Epithelial cell of proximal tubule (primary cell): ENCODE measurements around the gene NOXO1. TPM values are rescaled to one million over a fixed set of nuclear protein-coding genes. Genes with fewer than 3 reads are reported as not detected.
A peak's percentile ranks its signal among the peaks of the same experiment; 100 is the strongest.
"Not testable (repeated sequence)": the region's sequence is repeated elsewhere in the genome, so short reads cannot be mapped to it uniquely, and the experiment has no call there.

ENCODE experiments used
- DNase-seq: peaks from one replicate; pipeline ENCODE4 v3.0.0-alpha.2; 2011; ENCODE audit warnings: low read depth
- H3K4me3 ChIP-seq: 2 replicates; pipeline ENCODE4 v1.5.1; 2011; ENCODE audit warnings: low read depth, mild to moderate bottlenecking, low read length
- CTCF ChIP-seq: conservative IDR thresholded peaks from 2 replicates; pipeline ENCODE4 v1.5.1; 2012; ENCODE audit warnings: low read depth, mild to moderate bottlenecking, low read length
- total RNA-seq: library from RNA; depleted of rRNA; stranded (reverse); fragments of >200 nt; gene quantifications from 2 replicates; pipeline ENCODE4 v1.2.3, GENCODE V29; 2015

The NOXO1 gene
- total RNA-seq, 1 donor from 2014 or later = 1.2 TPM

DNA sequence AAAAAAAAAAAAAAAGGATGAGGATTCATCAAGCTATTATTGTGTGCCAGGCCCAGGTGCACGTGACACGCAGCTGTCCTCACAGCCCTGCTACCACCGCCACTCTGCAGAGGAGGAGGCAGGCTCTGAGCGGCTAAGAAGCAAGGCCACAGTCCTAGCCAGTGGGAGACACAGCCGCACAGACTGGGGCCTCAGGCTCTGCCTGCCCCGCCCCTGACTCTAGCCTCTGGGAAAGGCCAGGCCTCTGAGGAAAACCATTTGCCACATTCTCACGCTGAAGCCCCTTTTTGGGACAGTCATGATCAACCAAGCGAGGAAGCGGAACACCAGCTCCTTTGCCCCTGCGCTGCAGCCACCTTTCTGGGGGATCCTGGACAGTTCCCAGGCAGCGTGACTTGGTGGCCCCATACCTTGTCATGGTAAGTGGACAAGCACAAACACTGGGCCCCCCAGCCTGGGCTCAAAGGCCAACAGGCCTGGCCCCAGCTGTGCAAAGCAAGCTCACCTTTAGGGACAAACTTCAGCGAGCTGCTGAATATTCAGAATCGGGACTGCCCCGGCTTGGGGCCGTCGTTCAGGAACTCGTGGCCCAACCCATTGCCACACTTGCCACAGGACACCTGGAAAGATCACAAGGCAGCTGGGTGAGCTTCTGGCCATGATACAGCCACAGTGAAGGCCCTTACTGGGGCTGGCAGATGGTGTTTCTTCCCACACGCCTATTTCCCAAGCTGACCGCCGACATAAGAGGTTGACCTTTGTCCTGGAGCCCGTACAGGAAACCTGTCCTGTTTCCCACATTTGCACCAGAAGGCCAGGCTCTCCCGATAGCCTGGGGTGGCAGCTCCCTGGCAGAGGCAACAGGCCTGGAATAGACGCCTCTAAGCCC lies 40.8 kb downstream of the NOXO1 start:
- no peak for DNase-seq
- peak overlapping the region; percentile 98 for H3K4me3 ChIP-seq
- no peak for TF ChIP-seq CTCF

DNA sequence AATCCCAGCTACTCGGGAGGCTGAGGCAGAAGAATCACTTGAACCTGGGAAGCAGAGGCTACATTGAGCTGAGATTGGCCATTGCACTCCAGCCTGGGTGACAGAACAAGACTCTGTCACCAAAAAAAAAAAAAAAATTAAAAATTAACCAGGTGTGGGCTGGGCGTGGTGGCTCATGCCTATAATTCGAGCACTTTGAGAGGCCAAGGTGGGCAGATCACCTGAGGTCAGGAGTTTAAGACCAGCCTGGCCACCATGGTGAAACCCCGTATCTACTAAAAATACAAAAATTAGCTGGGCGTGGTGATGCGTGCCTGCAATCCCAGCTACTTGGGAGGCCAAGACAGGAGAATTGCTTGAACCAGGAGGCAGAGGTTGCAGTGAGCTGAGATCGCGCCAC lies 41.4 kb downstream of the NOXO1 start:
- DNase-seq, H3K4me3 ChIP-seq: not testable (repeated sequence)

DNA sequence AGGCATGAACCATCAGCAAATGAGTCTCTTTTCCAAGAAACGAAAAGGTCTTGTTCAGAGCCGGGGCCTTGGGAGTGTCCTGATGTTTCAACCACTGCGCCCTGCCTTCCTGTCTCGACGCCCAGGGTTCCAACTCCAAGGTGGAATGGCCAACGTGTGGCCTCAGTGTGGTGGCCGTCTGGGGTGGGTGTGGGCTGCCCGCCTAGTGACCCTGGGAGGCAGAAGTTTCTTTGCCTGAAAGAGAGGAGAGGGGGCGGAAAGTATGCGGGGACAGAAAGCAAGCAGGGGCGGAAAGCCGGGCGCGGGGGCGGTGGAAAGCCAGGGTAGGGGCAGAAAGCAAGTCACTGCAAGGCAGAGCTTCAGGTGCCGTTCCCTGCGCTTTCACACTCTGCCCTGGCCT lies 42.4 kb downstream of the NOXO1 start:
- DNase-seq = no peak
- no peak for TF ChIP-seq CTCF
- H3K4me3 ChIP-seq = no peak overlapping the region

DNA sequence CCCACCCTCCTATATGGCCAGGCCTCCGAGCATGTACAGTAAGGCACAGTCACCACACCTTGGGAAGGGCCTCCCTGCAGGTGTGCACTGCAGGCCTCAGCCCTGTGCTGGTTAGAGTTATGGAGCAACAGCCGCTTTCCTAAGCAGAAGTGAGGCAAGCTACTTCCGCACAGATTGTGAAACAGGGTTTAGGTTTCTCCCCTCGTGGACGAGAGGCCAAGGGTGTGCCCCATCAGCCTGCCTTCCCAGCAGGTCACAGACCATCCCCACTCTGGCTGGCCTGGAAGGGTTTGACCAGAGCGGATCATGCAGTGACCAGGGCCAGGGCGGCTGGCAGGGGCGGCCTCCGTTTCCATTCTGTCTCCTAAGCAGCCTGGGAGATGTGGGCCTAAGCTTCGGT lies 43.0 kb downstream of the NOXO1 start:
- no peak for TF ChIP-seq CTCF
- DNase-seq = no peak

DNA sequence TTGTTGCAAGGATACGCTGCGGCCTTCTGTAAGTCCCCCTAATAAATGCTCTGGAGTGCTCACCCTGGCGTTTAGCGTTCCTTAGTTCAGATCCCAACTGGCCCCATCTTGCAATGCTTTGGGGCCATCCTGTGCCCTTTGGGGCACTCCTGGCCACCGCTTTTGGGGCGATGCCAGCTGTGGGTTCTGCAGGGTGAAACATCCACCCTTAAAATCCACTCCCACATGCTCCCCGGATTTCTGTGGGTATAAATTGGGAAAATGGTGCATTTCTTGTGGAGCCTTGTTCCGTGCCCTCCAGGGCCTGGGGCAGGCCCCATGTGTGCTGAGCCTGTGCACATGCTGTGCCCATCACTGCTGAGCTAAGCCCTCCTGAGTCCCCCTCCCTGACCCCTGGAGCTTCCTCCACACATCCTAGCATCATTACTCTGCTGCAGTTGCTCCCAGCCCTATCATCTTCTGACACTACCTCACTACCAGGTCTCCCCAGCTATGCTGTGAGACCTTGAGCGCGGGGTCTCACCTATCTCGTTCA lies 44.3 kb downstream of the NOXO1 start:
- TF ChIP-seq CTCF = no peak
- no peak overlapping the region for H3K4me3 ChIP-seq
- no peak for DNase-seq

More for the DNA sequence above, 43.0 kb downstream of the NOXO1 start:
- no peak overlapping the region for H3K4me3 ChIP-seq

GRCh38 chr16:1933097-1933661 lies 48.1 kb downstream of the NOXO1 start:
- no peak for DNase-seq
- no peak for TF ChIP-seq CTCF
- no peak overlapping the region for H3K4me3 ChIP-seq
